ENCODE measurements around the gene POU2F3.
"Not testable (repeated sequence)": the region's sequence is repeated elsewhere in the genome, so short reads cannot be mapped to it uniquely, and the experiment has no call there.

POU2F3 gene

DNA sequence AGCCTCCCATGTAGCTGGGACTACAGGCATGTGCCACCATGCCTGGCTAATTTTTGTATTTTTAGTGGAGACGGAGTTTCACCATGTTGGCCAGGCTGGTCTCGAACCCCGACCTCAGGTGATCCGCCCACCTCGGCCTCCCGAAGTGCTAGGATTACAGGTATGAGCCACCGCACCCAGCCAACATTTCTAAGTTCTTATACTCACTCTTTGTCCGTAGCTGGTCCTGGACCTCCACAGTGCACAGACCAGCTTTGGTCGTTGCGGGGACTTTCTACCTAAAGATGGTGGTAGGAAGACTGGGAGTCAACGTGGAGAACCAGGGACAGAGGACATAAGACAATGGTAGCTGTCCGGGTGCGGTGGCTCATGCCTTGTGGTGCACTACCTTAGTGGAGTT, 13.4 kb downstream of the POU2F3 start:
- not testable (repeated sequence) for DNase-seq (ENCODE audit: low read depth)

- DNase-seq (ENCODE audit: low read depth), result no peak
Observed at GRCh38 chr11:120254788-120255518, 15.0 kb downstream of the POU2F3 start.

- no peak for DNase-seq (ENCODE audit: low read depth)
Observed at GRCh38 chr11:120255519-120255866, 15.6 kb downstream of the POU2F3 start.

- DNase-seq (ENCODE audit: low read depth), result no peak
Observed at GRCh38 chr11:120256178-120256577, 16.2 kb downstream of the POU2F3 start.

DNA sequence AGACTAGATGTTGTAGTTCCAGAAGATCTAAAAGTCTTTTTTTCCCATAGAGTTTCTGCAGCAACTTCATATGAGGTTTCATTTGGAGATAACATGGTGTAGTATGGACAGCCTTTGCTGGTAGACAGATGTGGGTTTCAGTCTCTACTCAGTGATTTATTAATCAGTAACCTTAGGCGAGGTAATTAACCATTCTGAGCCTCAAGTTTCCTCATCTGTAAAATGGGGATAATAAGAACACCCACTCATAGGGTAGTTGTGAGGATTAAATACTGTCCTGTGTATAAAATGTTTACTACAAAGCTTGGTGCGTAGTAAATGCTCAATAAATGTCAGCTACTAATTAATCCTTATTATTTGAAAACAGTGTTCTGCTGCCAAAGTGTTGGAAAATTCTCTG, 16.8 kb downstream of the POU2F3 start:
- DNase-seq (ENCODE audit: low read depth), result no peak

DNA sequence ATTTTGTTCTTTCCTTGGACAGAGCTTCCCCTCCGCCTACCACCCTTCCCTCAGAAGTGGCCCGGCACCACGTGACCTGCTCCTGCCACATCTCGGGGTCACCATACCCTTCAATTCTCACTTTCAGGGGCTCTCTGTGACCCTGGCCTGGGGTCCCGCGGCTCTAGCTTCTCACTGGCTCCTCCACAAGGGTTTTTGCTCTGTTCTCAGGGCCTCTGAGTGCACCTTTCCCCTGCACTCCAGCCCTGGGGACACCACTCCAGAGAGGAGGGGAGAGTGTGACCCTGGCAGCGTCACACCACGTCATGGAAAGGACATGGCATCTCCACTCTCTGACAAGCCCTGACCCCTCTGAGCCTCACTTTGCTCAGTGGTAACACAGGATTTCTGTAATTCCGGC, 17.4 kb downstream of the POU2F3 start:
- no peak for DNase-seq (ENCODE audit: low read depth)

DNA sequence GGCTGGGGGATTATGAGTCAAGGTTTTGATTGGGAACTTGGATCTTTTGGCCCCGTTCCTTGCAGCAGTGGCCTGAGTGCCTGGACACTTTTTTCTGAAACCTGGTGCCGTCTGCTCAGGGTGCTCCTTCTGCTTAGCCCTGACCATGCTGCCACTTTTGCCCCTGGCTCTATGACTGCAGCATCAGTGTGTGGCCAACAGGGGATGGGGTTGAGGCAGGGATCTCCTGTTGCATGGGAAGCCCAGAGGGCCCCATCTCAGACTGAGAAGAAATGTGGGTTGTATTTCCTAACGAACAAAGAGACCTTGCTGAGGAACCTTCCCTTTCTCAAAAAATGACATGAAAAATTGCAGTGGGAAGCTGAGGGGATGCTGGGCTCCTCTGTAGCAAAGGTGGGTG, 18.7 kb downstream of the POU2F3 start:
- no peak for DNase-seq (ENCODE audit: low read depth)

GRCh38 chr11:120259241-120259640, 19.3 kb downstream of the POU2F3 start:
- DNase-seq (ENCODE audit: low read depth), result no peak

- DNase-seq (ENCODE audit: low read depth), result no peak
Observed at GRCh38 chr11:120259988-120260565, 20.1 kb downstream of the POU2F3 start.

- DNase-seq (ENCODE audit: low read depth), result no peak
Observed at GRCh38 chr11:120260616-120261015, 20.7 kb downstream of the POU2F3 start.

GRCh38 chr11:120261321-120261720, 21.4 kb downstream of the POU2F3 start:
- DNase-seq (ENCODE audit: low read depth), result no peak

GRCh38 chr11:120261931-120262330, 22.0 kb downstream of the POU2F3 start:
- no peak for DNase-seq (ENCODE audit: low read depth)

DNA sequence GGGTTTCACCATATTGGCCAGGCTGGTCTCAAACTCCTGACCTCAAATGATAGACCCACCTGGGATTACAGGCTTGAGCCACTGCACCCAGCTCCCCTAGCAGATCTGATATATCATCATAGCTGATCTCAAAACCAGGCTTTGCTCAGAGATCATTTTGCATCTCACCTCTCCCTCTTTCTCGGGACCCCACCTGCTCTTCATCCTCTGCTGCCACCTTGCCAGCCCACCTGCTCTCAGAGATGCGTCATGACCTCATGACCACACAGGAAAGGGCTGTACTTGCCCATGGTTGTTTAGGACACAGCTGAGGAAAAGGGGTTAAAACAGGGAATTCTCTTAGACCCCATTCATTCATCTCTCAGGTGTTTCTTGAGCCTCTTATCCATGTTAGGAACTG, 27.4 kb downstream of the POU2F3 start:
- DNase-seq (ENCODE audit: low read depth), result no peak

DNA sequence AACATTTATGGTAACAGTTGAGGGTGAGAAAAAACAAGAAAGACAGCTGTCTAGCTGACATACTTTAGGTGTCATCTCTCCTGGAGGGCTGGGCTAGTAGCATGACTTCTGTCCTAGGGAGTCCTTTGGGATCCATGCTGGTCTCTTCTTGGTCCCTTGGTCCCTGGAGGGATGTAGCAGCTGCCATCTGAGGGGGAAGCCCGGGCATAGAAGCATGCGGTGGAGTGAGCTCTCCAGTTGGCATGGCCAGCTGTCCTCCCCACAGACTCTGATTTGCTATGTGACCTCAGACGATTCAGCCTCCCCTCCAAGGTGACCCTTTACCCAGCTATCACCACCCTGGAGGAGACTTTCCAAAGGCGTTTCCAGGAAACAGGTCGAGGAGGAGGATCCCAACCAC, 28.7 kb downstream of the POU2F3 start:
- no peak for DNase-seq (ENCODE audit: low read depth)

DNA sequence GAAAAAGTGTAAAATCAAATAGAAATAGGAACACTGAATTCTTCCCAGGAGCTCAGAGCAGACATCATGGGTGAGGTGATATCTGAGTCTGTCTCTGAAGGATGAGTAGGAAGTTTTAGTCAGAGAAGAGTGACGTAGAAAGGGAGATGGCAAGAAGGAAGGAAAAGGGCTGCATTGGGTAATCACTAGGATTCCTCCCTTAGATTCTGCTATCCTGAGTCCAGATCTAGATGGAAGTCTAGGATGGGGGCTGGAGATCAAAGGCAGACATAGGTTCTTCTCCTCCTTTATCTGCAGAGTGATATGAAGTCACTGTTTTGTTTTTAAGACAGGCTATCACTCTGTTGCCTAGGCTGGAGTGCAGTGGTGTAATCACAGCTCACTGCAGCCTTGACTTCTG, 30.4 kb downstream of the POU2F3 start:
- no peak for DNase-seq (ENCODE audit: low read depth)

DNA sequence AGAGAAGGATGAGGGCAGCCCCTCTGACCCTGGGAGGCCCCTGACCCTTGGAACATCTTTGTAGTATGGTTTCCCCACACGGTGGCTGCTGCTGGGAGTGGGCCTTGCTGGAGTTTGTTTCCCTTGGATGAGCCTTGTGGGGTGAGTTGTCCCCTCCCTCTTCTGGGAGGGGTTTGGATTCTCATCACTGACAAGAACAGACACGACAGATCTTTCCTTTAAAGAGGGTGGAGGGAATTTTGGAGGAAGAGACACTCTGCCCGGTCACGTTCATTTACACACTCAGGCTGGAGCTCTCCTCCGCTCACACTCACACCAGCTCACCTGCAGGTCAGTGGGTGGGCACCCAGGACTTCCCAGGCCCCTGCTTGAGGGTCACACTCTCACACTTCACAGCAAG, 31.7 kb downstream of the POU2F3 start:
- no peak for DNase-seq (ENCODE audit: low read depth)

DNA sequence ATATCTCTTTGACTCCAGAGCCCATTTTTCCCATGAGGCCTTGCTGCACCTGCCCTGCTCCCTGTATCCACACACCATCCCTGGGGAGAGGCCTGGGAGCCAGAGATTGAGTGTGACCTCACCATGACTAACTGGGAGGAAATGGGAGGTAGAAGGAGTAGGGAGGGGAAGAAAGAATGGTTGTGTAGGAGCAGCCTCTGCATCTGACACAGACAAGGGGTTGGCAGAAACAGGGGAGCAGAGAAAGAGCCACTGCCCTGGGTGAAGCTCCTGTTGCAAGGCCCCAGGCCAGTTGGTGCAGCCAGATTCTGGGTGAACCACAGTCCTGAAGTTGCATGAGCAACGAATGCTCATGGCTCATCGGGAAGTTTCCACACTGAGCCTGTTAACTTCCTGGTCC, 32.4 kb downstream of the POU2F3 start:
- DNase-seq (ENCODE audit: low read depth), result no peak

DNA sequence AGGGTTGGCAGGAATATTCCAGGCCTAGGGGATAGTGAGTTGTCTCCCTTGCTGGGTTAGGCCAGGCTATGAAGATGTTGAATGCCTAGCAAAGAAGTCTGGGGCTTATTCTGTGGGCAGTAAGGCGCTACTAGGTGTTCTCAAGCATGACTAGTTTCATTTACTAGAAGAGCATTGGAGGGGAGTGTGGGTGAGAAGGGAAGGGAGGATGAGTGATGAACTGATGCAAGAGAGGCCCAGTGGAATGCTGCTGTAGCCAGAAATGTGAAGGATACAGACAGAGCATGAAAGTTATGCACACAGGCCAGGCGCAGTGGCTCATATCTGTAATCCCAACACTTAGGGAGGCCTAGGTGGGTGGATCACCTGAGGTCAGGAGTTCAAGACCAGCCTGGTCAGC, 33.5 kb downstream of the POU2F3 start:
- DNase-seq (ENCODE audit: low read depth), result no peak

DNA sequence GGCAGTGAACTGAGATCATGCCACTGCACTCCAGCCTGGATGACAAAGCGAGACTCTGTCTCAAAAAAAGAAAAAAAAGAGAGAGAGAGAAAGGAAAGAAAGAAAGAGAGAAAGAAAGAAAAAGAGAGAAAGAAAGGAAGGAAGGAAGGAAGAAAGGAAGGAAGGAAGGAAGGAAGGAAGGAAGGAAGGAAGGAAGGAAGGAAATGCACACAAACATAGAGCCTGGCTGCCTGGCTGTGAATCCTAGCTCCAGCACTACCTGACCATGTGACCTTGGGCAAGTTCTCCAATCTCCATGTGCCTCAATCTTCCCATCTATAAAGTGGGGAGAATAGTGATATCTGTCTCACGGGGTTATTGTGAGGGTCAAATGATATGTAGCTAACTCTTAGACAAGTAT, 34.0 kb downstream of the POU2F3 start:
- not testable (repeated sequence) for DNase-seq (ENCODE audit: low read depth)

DNA sequence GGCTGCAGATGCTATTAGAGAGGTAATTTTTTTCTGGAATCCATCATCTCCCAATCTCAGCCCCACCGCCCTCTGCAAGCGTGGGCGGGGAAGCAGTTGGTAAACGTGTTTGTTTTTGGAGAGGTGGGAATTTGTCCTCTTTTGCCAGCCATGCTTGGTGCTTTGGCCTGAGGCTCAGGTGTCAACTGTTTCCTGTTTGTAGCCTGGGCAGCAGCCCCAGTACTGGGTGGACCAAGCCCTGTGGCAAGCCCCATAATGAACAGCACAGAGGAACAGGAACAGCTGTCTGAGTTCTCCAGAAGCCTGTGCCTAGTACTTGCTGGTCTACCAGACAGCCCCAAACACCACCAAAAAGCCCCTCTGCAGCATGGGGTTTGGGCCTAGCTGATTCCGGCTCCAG, 39.6 kb downstream of the POU2F3 start:
- no peak for DNase-seq (ENCODE audit: low read depth)

DNA sequence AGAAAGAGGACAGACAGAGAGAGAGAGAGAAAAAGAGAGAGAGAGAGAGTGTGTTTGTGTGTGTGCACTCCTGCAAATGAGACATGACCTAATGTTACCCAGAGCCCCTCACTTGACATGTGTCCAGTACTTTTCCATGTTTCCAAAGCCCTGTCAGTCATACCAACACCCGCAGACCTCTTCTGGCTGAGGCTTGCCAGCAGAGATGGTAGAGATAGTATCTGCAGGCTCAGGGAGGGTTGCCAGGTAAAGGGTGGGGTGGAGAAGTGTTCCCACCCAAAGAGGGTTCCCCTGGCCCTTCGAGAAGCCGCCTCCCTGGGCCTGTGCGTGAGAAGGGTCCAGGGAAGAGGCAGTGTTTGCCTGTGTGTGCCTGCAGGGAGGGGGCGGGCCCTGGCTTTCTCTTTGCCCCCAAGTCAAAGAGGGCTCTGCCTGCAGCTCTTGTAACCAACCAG, 40.7 kb downstream of the POU2F3 start:
- no peak for DNase-seq (ENCODE audit: low read depth)

DNA sequence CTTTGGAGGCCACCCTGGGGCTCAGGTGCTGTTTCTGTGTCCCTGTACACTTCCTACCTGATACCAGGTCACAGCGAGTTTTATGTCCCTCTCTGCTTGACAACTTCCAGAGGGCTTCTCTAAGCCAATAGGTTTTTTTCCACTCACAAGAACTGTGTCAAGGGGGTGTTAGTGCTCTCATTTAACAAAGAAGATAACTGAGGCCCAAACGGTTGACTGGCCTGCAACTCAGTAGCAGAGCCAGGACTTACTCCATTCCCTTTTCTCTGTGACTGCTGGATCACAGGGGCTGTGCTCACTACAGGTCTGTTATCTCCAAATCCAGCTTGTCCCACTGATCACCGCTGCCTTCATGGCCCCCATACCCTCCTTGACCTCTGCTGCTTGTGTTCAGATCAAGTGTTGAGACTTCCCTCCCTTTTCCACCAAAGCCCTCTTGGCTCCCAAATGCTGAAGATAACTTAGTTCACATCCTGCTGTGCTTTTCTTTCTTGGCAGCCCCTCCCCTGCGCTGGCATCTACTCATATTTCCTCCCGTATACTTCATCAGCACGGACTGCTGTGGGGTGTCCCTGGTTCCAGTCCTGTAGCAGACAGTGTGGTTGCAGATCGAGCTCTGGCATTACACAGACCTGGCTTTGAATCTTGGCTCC, 41.3 kb downstream of the POU2F3 start:
- no peak for DNase-seq (ENCODE audit: low read depth)

GRCh38 chr11:120283124-120283523, 43.2 kb downstream of the POU2F3 start:
- no peak for DNase-seq (ENCODE audit: low read depth)

DNA sequence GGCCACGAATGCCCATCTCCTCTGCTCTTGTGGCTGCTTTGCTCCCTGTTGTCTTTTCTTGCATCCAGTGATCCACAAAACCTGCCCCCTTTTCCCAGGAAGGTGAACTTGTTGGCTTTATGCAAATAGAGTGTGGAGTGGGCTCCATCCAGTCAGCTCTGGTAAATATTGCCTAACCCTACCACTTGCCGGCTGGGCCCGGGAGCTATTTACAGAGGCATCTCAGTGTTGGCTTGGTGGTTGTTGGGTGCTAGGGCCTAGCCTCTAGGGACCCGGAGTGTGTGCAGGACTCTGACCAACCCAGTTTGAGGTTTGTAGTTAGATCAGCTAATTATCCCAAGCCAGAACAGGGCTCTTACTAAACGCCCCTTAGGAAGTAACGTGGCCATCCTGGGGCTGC, 44.3 kb downstream of the POU2F3 start:
- DNase-seq (ENCODE audit: low read depth), result no peak
